NCI-H2196 treated with DMSO at 0.1 percent for 48 hours (cell line): ENCODE results near the gene RFPL3.

Experiments
- DNase-seq: peaks from one replicate; lab custom pipeline; 2025; ENCODE audit not compliant: unreplicated experiment; lab: John Stamatoyannopoulos, UW

Gene RFPL3

GRCh38 chr22:32410459-32410858, 52.8 kb downstream of the RFPL3 start:
- no peak for DNase-seq
